Caco-2 (cell line): ENCODE results near the gene ACTC1. TPM values are rescaled to one million over a fixed set of nuclear protein-coding genes. Genes with fewer than 3 reads are reported as not detected.
"Not testable (repeated sequence)": the region's sequence is repeated elsewhere in the genome, so short reads cannot be mapped to it uniquely, and the experiment has no call there.

Experiments used
- BruUV-seq: library from RNA; stranded (reverse); fragments of 400-500 nt; replicated peaks from 2 replicates; lab custom pipeline; 2021; lab: Mats Ljungman, UMichigan
- CTCF ChIA-PET: fragments of 300-600 bp; sonication (Branson Sonifier 250); formaldehyde crosslinking; loops from one replicate; lab custom pipeline; 2022; ENCODE audit warnings: antibody characterized with exemption; lab: Charles Lee
- POLR2A ChIA-PET: fragments of 300-600 bp; sonication (Branson Sonifier 250); formaldehyde crosslinking; loops from one replicate; lab custom pipeline; 2022; ENCODE audit warnings: antibody characterized with exemption; lab: Charles Lee
- DNase-seq, 2 experiments: peaks; one replicate each; pipeline versions ENCODE4 v3.0.0 to v3.0.0-alpha.2; 2020 to 2022
- H3K27me3 ChIP-seq: replicated peaks from 2 replicates; pipeline ENCODE4 v1.6.0; 2011; ENCODE audit warnings: low read length; ENCODE audit not compliant: control insufficient read depth, insufficient read depth
- H3K36me3 ChIP-seq: 2 replicates; pipeline ENCODE4 v1.5.1; 2011; ENCODE audit warnings: low read length; ENCODE audit not compliant: control insufficient read depth, insufficient read depth
- H3K4me1 ChIP-seq: fragments of 250-450 bp; sonication (Bioruptor Pico); 2 replicates; pipeline ENCODE4 v1.5.1; 2020; ENCODE audit warnings: mild to moderate bottlenecking
- H3K4me3 ChIP-seq: 2 replicates; pipeline ENCODE4 v1.5.1; 2011; ENCODE audit warnings: low read depth, mild to moderate bottlenecking, control low read depth, low read length
- H3K9me3 ChIP-seq: fragments of 250-450 bp; sonication (Bioruptor Pico); 2 replicates; pipeline ENCODE4 v1.5.1; 2020; ENCODE audit warnings: mild to moderate bottlenecking, moderate library complexity
- H3K27ac Mint-ChIP-seq: one replicate; pipeline ENCODE4 v1.8.0; 2022; ENCODE audit warnings: mixed read lengths; ENCODE audit not compliant: unreplicated experiment
- H3K27me3 Mint-ChIP-seq: one replicate; pipeline ENCODE4 v1.8.0; 2022; ENCODE audit warnings: mixed read lengths; ENCODE audit not compliant: insufficient read depth, unreplicated experiment
- H3K36me3 Mint-ChIP-seq: one replicate; pipeline ENCODE4 v1.8.0; 2022; ENCODE audit warnings: mild to moderate bottlenecking, mixed read lengths; ENCODE audit not compliant: insufficient read depth, unreplicated experiment
- H3K4me1 Mint-ChIP-seq: one replicate; pipeline ENCODE4 v1.8.0; 2022; ENCODE audit warnings: low read depth, mixed read lengths; ENCODE audit not compliant: unreplicated experiment
- H3K4me3 Mint-ChIP-seq: one replicate; pipeline ENCODE4 v1.8.0; 2022; ENCODE audit warnings: mild to moderate bottlenecking, moderate library complexity, mixed read lengths; ENCODE audit not compliant: unreplicated experiment
- H3K9me3 Mint-ChIP-seq: one replicate; pipeline ENCODE4 v1.8.0; 2022; ENCODE audit warnings: mixed read lengths; ENCODE audit not compliant: unreplicated experiment
- CTCF ChIP-seq, 2 experiments: fragments of 200-600 bp in 1 of 2; IDR thresholded peaks; 1 replicate in 1 of 2; 2 replicates in 1 of 2; pipeline versions ENCODE4 v1.5.1 to v1.8.0; 2011 to 2022; ENCODE audit warnings: antibody characterized with exemption in 1 of 2, control low read depth in 1 of 2, inconsistent platforms in 1 of 2, low read depth in 1 of 2, low read length in 1 of 2, mild to moderate bottlenecking in 1 of 2, moderate library complexity in 1 of 2; ENCODE audit not compliant: insufficient read depth in 1 of 2, severe bottlenecking in 1 of 2, unreplicated experiment in 1 of 2
- intact Hi-C: fragments of 100-400 bp; cut with micrococcal nuclease; formaldehyde crosslinking; loops from one replicate; pipeline ENCODE4 v1.10.0; 2022; ENCODE audit not compliant: unreplicated experiment
- total RNA-seq: library from RNA; stranded (reverse); gene quantifications from 2 replicates; pipeline ENCODE4 v1.2.3, GENCODE V29; 2022

ACTC1 gene
- total RNA-seq, 1 experiment from 2014 or later: not detected

DNA sequence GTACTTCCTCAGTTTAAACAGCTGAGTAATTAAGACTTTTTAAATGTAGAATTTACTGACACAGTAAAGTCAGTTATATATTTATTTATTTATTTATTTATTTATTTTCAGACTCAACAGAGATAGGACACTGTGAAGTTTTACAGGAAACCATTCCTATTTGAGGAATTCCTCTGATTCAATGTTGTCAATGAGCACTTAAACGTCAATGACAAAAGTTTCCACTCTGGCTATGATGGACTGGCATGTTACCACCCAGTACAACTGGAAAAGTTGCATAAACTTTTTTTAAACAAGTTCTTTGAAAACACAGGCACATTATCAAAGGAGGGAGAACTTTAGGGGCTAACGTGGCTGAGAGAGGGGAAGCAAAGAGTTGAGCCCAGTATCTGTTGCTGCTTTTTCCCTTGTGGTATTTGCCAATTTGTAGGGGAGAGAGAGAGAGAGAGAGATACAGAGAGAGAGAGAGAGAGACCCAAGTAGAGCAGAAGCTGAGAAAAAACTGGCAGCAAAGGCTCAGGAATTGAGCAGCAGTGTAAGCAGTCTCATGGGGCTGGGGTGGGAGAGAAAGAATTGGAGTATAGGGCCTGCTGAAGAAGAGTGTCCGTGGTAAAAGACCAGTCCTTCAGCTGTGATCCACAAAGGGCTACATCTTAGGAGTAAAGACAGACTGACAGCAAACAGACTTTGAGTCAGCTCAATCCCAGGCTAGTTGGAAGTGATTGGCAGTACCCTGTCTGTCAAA, 18.3 kb upstream of the ACTC1 start:
- Mint-ChIP-seq H3K27me3 (peaks cover 17% of the 10 kb centered on the region), H3K36me3 (no peaks in the 10 kb centered on the region), H3K4me1 (no peaks in the 10 kb centered on the region), H3K4me3 (no peak overlapping the region), H3K27ac (no peak overlapping the region), H3K9me3 (no peaks in the 10 kb centered on the region)
- Histone ChIP-seq H3K9me3 (no peaks in the 10 kb centered on the region), H3K4me3 (no peak overlapping the region), H3K36me3 (no peaks in the 10 kb centered on the region), H3K27me3 (no peaks in the 10 kb centered on the region), H3K4me1 (no peaks in the 10 kb centered on the region)
- BruUV-seq: no TSS peak
- intact Hi-C loops: no loop called here
- TF ChIP-seq CTCF (IDR thresholded peaks at IDR 0.05; ENCODE audit: insufficient read depth in 1 of 2, low read depth in 1 of 2, low read length in 1 of 2, severe bottlenecking in 1 of 2, unreplicated experiment in 1 of 2): no peak
- ChIA-PET CTCF (no interaction called here), POLR2A (no interaction called here)
- no peak for DNase-seq

- H3K9me3 ChIP-seq, H3K36me3 Mint-ChIP-seq, CTCF ChIA-PET, H3K4me3 ChIP-seq, H3K27ac Mint-ChIP-seq, H3K9me3 Mint-ChIP-seq, DNase-seq, POLR2A ChIA-PET, H3K27me3 ChIP-seq, H3K4me3 Mint-ChIP-seq, BruUV-seq, intact Hi-C loops, H3K4me1 Mint-ChIP-seq, H3K36me3 ChIP-seq, H3K4me1 ChIP-seq: not testable (repeated sequence)
- H3K27me3 Mint-ChIP-seq: peaks cover 13% of the 10 kb centered on the region
These were observed 17.6 kb upstream of the ACTC1 start for GRCh38 chr15:34812868-34813365.

DNA sequence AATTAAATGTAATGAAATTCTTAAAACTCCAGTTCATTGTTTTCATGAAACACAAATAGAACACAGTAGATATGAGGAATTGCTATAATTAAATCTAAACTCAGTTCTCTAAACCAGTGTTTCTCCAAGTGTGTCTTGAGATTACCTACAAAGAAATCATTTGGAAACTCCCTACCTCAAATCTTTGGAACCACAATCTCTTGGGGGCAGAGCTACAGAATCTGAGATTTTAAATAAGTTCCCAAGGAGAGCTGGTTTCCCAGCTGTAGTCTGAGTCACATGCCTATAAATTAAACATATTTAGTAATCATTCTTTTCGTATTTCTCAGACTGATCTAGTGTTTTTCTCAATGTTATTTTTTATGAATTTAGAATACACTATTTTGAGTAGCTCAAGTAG, 17.0 kb upstream of the ACTC1 start:
- intact Hi-C loops: no loop called here
- DNase-seq: no peak
- Mint-ChIP-seq H3K27ac (no peak overlapping the region), H3K9me3 (peaks cover 2% of the 10 kb centered on the region), H3K36me3 (no peaks in the 10 kb centered on the region), H3K27me3 (peaks cover 13% of the 10 kb centered on the region), H3K4me1 (no peaks in the 10 kb centered on the region), H3K4me3 (no peak overlapping the region)
- TF ChIP-seq CTCF (IDR thresholded peaks at IDR 0.05; ENCODE audit: insufficient read depth in 1 of 2, low read depth in 1 of 2, low read length in 1 of 2, severe bottlenecking in 1 of 2, unreplicated experiment in 1 of 2): no peak
- Histone ChIP-seq H3K27me3 (no peaks in the 10 kb centered on the region), H3K4me1 (no peaks in the 10 kb centered on the region), H3K9me3 (peaks cover 6% of the 10 kb centered on the region; the same call in 1 of the 2 replicates), H3K36me3 (no peaks in the 10 kb centered on the region), H3K4me3 (no peak overlapping the region)
- no TSS peak for BruUV-seq
- ChIA-PET CTCF (no interaction called here), POLR2A (no interaction called here)
